HL-60 (cell line): ENCODE results near the gene NBAS.

Experiments
- DNase-seq, 2 experiments: peaks; one replicate each; pipeline ENCODE4 v3.0.0-alpha.2; 2010 to 2020; ENCODE audit warnings: low read depth in 1 of 2, low spot score in 1 of 2
- H3K27ac ChIP-seq: fragments of 250-450 bp; sonication (Bioruptor Pico); replicated peaks from 2 replicates; pipeline ENCODE4 v1.5.1; 2020; ENCODE audit warnings: mild to moderate bottlenecking, moderate library complexity
- H3K27me3 ChIP-seq: fragments of 250-450 bp; sonication (Bioruptor Pico); 2 replicates; pipeline ENCODE4 v1.5.1; 2021; ENCODE audit warnings: mild to moderate bottlenecking, moderate library complexity; ENCODE audit not compliant: insufficient read depth, poor library complexity, severe bottlenecking
- H3K4me3 ChIP-seq: replicated peaks from 2 replicates; pipeline ENCODE4 v1.5.1; 2011; ENCODE audit warnings: mild to moderate bottlenecking, control low read depth, low read length; ENCODE audit not compliant: insufficient read depth
- CTCF ChIP-seq: IDR thresholded peaks from one replicate; pipeline ENCODE4 v1.5.1; 2011; ENCODE audit warnings: low read length, control low read depth, inconsistent platforms; ENCODE audit not compliant: insufficient read depth
- GABPA ChIP-seq: IDR thresholded peaks from 2 replicates; pipeline ENCODE4 v1.6.1; 2012; ENCODE audit warnings: low read depth
- POLR2AphosphoS5 ChIP-seq: IDR thresholded peaks from 2 replicates; pipeline ENCODE4 v1.6.1; 2012; ENCODE audit warnings: low read depth
- REST ChIP-seq: IDR thresholded peaks from 2 replicates; pipeline ENCODE4 v1.6.1; 2012; ENCODE audit warnings: low read depth; ENCODE audit not compliant: insufficient replicate concordance
- SPI1 ChIP-seq: IDR thresholded peaks from 2 replicates; pipeline ENCODE4 v1.6.1; 2012; ENCODE audit warnings: low read depth, mild to moderate bottlenecking, borderline replicate concordance

NBAS gene

GRCh38 chr2:15298770-15299169 lies 262.4 kb downstream of the NBAS start:
- H3K4me3 ChIP-seq = no peak overlapping the region
- no peak overlapping the region for H3K27ac ChIP-seq
- TF ChIP-seq POLR2AphosphoS5 (no peak), REST (no peak), SPI1 (no peak), GABPA (no peak), CTCF (no peak)
- DNase-seq = no peak
- H3K27me3 ChIP-seq = no peaks in the 10 kb centered on the region

- no peaks in the 10 kb centered on the region for H3K27me3 ChIP-seq
- H3K4me3 ChIP-seq = no peak overlapping the region
- TF ChIP-seq SPI1 = no peak
- TF ChIP-seq REST = no peak
- TF ChIP-seq GABPA = no peak
- TF ChIP-seq POLR2AphosphoS5 = no peak
- no peak for TF ChIP-seq CTCF
- no peak overlapping the region for H3K27ac ChIP-seq
- DNase-seq = no peak
Observed at GRCh38 chr2:15293262-15293937, 267.7 kb downstream of the NBAS start.

- no peak for TF ChIP-seq REST
- TF ChIP-seq GABPA = no peak
- TF ChIP-seq CTCF = no peak
- no peak for TF ChIP-seq SPI1
- no peak for TF ChIP-seq POLR2AphosphoS5
- H3K4me3 ChIP-seq = no peak overlapping the region
- no peak overlapping the region for H3K27ac ChIP-seq
- no peaks in the 10 kb centered on the region for H3K27me3 ChIP-seq
- no peak for DNase-seq
Observed at GRCh38 chr2:15287447-15288184, 273.5 kb downstream of the NBAS start.
